Retinal pigment epithelial cell (primary cell): Measurements from ENCODE around the gene NTN3.

ENCODE experiments used
- DNase-seq: peaks from one replicate; pipeline ENCODE4 v3.0.0-alpha.2; 2010; ENCODE audit warnings: low read depth
- H3K4me3 ChIP-seq: 2 replicates; pipeline ENCODE4 v1.5.1; 2011; ENCODE audit warnings: mild to moderate bottlenecking, low read length, control low read depth, moderate library complexity
- TF ChIP-seq, protein P1 (sequence below): conservative IDR thresholded peaks from 2 replicates; pipeline ENCODE4 v1.5.1; 2011; ENCODE audit warnings: low read depth, low read length, control low read depth, inconsistent platforms

The NTN3 gene

DNA sequence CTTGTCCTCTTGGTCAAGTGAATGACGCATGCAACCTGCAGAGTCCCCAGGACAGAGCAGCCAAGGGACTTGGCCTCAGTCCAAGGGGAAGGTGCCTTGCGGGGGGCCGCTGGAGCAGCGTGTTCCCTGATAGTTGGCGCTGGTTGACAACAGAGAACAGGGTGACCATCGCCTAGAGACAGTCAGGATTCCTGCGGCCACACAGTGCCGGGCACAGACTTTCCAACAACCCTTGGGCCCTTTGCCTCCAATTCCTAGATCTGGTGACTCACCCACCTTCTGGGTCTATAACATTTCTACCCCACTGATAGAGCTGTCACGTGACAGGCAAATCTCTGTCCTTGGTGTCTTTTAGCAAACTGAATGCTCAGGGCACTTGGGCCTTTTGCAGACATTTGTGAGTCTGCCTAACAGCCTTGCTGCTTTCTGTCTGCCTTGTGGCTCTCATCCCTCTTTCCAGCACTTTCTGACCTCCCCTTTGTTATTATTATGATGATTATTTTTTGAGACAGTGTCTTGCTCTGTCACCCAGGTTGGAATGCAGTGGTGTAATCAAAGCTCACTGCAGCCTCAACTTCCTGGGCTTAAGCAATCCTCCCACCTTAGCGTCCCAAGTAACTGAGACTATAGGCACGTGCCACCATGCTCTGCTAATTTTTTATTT lies 23.0 kb upstream of the NTN3 start:
- TF ChIP-seq, protein P1, sequence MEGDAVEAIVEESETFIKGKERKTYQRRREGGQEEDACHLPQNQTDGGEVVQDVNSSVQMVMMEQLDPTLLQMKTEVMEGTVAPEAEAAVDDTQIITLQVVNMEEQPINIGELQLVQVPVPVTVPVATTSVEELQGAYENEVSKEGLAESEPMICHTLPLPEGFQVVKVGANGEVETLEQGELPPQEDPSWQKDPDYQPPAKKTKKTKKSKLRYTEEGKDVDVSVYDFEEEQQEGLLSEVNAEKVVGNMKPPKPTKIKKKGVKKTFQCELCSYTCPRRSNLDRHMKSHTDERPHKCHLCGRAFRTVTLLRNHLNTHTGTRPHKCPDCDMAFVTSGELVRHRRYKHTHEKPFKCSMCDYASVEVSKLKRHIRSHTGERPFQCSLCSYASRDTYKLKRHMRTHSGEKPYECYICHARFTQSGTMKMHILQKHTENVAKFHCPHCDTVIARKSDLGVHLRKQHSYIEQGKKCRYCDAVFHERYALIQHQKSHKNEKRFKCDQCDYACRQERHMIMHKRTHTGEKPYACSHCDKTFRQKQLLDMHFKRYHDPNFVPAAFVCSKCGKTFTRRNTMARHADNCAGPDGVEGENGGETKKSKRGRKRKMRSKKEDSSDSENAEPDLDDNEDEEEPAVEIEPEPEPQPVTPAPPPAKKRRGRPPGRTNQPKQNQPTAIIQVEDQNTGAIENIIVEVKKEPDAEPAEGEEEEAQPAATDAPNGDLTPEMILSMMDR = no peak
- no peak overlapping the region for H3K4me3 ChIP-seq
- no peak for DNase-seq

- DNase-seq = no peak
- no peak overlapping the region for H3K4me3 ChIP-seq
- TF ChIP-seq, protein P1 = no peak
Observed at GRCh38 chr16:2449118-2449517, 22.0 kb upstream of the NTN3 start.

GRCh38 chr16:2450535-2450934 lies 20.6 kb upstream of the NTN3 start:
- no peak for DNase-seq

DNA sequence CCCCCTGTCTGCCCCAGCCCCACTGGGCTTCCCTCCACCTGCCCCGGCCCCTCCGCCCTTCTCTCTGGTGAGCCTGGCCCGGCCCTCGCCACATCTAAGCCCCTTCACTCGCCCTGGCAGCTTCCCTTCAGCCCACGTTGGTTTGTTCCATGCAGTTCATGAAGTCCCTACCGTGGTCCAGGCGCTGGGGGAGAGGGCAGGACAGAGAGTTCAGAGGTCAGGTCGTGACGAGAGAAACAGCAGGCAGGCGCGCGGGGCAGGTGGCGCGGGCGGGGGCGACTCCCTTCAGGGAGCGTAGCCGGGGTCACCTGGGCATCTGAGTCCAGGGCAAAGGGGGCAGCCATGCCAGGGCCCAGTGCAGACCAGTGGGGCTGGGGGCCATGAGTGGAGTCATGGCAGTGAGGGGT lies 20.1 kb upstream of the NTN3 start:
- no peak overlapping the region for H3K4me3 ChIP-seq
- TF ChIP-seq, protein P1 = no peak
- no peak for DNase-seq

More at GRCh38 chr16:2450535-2450934, 20.6 kb upstream of the NTN3 start:
- no peak overlapping the region for H3K4me3 ChIP-seq
- TF ChIP-seq, protein P1 = no peak

DNA sequence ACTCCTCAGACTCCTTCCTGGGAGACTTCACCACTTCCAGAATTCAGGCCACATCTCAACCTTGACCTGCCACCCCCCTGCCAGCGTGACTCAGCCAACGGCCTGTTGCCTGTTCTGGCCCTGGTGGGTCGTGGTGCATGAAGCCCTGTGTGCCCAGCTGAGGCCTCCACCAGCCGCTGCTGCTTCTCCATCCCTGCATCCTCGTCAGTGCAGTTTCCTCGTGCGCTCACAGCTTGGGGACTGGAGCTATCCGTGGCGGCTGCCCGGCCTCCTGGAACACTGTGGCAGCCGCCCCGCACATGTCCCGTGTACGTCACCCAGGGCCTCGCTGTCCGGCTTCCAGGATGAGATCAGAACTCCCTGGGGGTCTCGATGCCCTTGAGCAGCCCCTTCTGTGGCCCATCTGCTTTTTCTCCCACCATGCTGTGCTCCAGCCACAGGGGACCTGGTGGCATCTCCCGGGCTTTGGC lies 19.2 kb upstream of the NTN3 start:
- DNase-seq = no peak
- TF ChIP-seq, protein P1 = no peak
- no peak overlapping the region for H3K4me3 ChIP-seq

DNA sequence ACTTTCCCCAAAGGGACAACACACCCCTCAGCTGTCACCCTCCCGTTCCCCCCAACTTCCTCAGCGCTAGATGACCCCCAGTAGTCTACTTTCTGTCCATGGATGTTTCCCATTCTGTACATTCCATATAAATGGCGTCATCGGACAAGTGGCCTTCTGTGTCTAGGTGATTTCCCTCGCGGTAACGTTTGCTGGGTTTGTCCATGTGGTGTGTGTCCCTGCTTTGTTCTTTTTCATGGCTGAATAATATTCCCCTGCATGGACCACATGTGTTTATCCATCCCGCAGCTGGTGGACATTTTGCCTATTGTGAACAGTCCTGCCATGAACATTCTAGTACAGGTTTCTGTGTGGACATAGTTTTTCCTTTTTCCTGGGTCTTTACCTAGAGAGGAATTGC lies 18.4 kb upstream of the NTN3 start:
- no peak overlapping the region for H3K4me3 ChIP-seq
- DNase-seq = no peak
- TF ChIP-seq, protein P1 = no peak

DNA sequence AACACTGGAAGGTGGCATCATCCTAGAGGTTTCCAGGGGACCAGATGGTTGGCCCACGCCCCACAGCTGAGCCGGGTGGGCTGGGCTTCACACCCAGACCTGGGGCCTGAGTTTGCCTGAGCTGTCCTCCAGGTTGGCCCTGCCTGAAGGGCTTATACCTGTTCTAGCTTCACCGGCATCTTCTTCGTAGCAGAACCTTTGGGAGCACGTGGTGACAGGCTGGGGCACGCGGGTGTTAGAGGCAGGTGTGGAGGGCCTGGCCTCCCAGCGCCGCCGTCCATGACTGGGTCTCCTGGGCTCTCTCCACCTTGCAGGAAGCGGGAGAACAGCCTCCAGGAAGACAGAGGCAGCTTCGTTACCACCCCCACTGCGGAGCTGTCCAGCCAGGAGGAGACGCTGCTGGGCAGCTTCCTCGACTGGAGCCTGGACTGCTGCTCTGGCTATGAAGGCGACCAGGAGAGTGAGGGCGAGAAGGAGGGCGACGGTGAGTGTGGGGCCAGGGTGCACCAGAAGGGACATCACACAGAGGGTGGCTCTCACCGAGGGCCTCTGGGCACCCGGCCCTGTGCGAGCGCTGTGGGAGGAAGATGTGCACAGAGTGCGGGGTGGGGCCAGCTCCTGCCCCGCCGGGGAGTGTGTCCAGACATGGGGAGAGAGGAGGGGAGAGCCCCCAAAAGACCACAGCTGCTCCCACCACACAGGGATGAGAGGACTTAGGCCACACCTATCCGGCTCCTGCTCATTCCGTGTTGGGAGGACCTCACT lies 15.8 kb upstream of the NTN3 start:
- no peak for DNase-seq
- TF ChIP-seq, protein P1 = no peak
- no peak overlapping the region for H3K4me3 ChIP-seq
